Activated T-helper 2 cell treated with anti-CD3 and anti-CD28 coated beads, Interferon-gamma antibody, Interleukin-2, Interleukin-4, amounts not matched to agents 10 μg/mL and 5 μg/mL and 100 μg/mL, durations not matched to agents 14 hours and 24 hours and 36 hours (primary cell): ENCODE measurements around the gene ADAD1. TPM values are rescaled to one million over a fixed set of nuclear protein-coding genes. Genes with fewer than 3 reads are reported as not detected.
"Not testable (repeated sequence)": the region's sequence is repeated elsewhere in the genome, so short reads cannot be mapped to it uniquely, and the experiment has no call there.

Experiments used
- DNase-seq: peaks from one replicate; pipeline ENCODE4 v3.0.0; 2021; ENCODE audit warnings: low spot score
- H3K27ac Mint-ChIP-seq: one replicate; pipeline ENCODE4 v1.8.0; 2021; ENCODE audit warnings: mixed read lengths
- H3K27me3 Mint-ChIP-seq: one replicate; pipeline ENCODE4 v1.8.0; 2021; ENCODE audit warnings: low read depth, mixed read lengths
- H3K36me3 Mint-ChIP-seq: one replicate; pipeline ENCODE4 v1.8.0; 2021; ENCODE audit warnings: low read depth, mixed read lengths
- H3K4me1 Mint-ChIP-seq: one replicate; pipeline ENCODE4 v1.8.0; 2021; ENCODE audit warnings: low read depth, mixed read lengths
- H3K4me3 Mint-ChIP-seq: one replicate; pipeline ENCODE4 v1.8.0; 2021; ENCODE audit warnings: low read depth, mild to moderate bottlenecking, moderate library complexity, mixed read lengths
- H3K9me3 Mint-ChIP-seq: one replicate; pipeline ENCODE4 v1.8.0; 2021; ENCODE audit warnings: mixed read lengths
- intact Hi-C: fragments of 100-400 bp; cut with micrococcal nuclease; formaldehyde crosslinking; loops from one replicate; pipeline ENCODE4 v1.15.1; 2023
- total RNA-seq: library from RNA; stranded (reverse); gene quantifications from 2 replicates; pipeline ENCODE4 v1.2.3, GENCODE V29; 2022

ADAD1 gene
- not detected in 2 replicates for total RNA-seq

DNA sequence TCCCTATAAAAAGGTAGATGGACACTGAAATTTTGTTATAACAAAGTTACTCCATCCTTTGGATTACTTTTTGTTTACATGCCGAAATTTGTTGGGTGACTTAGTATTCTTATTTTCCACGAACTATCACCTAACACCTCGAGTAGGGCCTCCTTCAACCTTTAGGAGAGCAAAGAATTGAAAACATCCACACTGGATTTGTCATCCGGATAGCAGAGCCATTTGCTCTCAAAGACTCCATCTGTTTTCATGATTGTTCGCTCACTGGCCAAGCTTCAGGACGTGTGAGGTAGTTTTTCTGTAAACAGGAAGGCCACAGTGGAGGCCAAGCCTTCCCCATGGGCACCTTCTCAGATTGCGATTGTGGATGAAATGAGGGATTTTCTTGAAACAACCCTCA, at the start of gene ADAD1:
TSS of gene ADAD1 (plus strand) at position 301 of the 400 bp plus-strand sequence. CDS start 1,059 bp downstream, outside the sequence.
- intact Hi-C loops = no loop called here
- Mint-ChIP-seq H3K4me1 (peaks cover 2% of the 10 kb centered on the region), H3K9me3 (no peaks in the 10 kb centered on the region), H3K36me3 (no peaks in the 10 kb centered on the region), H3K27me3 (peaks cover 2% of the 10 kb centered on the region), H3K4me3 (no peak within 1 kb of the TSS), H3K27ac (no peak within 1 kb of the TSS)
- DNase-seq = no peak

DNA sequence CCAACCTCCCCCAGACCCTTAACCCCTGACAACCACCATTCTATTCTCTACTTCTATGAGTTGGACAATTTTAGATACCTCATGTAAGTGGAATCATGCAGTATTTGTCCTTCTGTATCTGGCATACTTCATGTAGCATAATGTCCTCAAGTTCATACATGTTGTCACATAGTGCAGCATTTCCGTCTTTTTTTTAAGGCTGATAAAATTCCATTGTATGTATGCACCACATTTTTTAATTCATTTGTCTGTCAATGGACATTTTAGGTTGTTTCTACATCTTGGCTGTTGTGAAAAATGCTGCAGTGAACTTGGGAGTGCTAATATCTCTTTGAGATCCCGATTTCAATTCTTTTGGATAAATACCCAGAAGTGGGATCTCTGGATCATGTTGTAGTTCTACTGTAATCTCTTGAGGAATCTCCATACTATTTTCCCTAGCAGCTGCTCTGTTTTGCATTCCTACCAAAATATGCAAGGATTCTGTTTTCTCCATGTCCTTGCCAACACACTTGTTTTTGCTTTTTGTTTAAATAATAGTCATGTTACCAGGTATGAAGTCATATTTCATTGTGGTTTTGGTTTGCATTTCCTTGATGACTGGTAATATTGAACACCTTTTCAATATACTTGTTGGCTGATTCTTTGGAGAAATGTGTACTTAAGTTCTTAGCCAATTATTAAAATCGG, 48.8 kb upstream of the ADAD1 start:
- peaks cover 3% of the 10 kb centered on the region for H3K4me1 Mint-ChIP-seq
- no peaks in the 10 kb centered on the region for H3K27me3 Mint-ChIP-seq
- no peaks in the 10 kb centered on the region for H3K9me3 Mint-ChIP-seq
- H3K27ac Mint-ChIP-seq = no peak overlapping the region
- peaks cover 46% of the 10 kb centered on the region for H3K36me3 Mint-ChIP-seq
- intact Hi-C loops = no loop called here
- DNase-seq = no peak
- H3K4me3 Mint-ChIP-seq = no peak overlapping the region

- intact Hi-C loops = no loop called here
- H3K27me3 Mint-ChIP-seq = no peaks in the 10 kb centered on the region
- no peak overlapping the region for H3K4me3 Mint-ChIP-seq
Measured at GRCh38 chr4:122331195-122331594, 47.6 kb upstream of the ADAD1 start.

DNA sequence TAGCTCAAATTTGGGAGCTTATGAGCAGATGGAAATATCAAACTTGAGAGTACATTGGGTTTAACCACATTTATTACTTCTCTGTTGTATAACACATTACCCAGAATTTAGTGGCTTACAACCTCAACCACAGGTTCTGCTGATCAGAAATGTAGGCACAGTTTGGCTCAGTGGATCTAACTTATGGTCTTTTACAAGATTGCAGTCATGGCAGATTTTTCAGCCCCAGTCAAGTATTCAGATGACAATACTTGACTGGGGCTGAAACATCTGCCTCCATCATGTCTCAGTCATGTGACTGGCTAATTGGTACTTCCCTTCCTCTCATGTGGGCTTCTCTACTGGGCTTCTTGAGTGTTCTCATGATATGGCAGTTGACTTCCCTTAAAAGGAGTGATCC, 44.0 kb upstream of the ADAD1 start:
- Mint-ChIP-seq H3K4me1 (peaks cover 3% of the 10 kb centered on the region), H3K4me3 (no peak overlapping the region), H3K36me3 (peaks cover 49% of the 10 kb centered on the region), H3K9me3 (no peaks in the 10 kb centered on the region), H3K27ac (no peak overlapping the region), H3K27me3 (no peaks in the 10 kb centered on the region)
- DNase-seq = no peak
- intact Hi-C loops = no loop called here

More at GRCh38 chr4:122331195-122331594, 47.6 kb upstream of the ADAD1 start:
- H3K9me3 Mint-ChIP-seq = no peaks in the 10 kb centered on the region
- peaks cover 3% of the 10 kb centered on the region for H3K4me1 Mint-ChIP-seq
- no peak overlapping the region for H3K27ac Mint-ChIP-seq
- DNase-seq = no peak
- peaks cover 52% of the 10 kb centered on the region for H3K36me3 Mint-ChIP-seq

DNA sequence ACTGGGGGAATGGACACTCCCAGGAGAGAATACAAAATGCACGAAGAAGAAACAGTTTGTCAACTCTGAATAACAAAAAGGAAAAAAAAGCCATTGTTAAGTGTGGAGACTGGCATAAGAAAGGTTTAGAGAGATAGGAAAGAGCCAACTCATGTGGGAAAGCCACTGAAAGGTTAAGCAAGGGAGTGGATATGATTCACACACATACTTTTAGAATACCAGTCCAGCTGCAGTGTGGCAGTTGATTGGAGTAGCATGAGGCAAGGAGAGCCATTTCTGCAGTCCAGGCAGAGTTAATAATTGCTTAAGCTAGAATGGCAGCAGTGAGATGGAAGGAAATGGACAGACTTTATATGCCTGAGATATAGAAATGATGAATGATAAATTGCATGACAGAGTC, 36.9 kb upstream of the ADAD1 start:
- Mint-ChIP-seq H3K27me3 (no peaks in the 10 kb centered on the region), H3K36me3 (peaks cover 27% of the 10 kb centered on the region), H3K4me3 (no peak overlapping the region), H3K9me3 (no peaks in the 10 kb centered on the region), H3K27ac (no peak overlapping the region), H3K4me1 (peaks cover 4% of the 10 kb centered on the region)
- intact Hi-C loops = no loop called here
- DNase-seq = no peak

- intact Hi-C loops = no loop called here
- H3K36me3 Mint-ChIP-seq = peaks cover 49% of the 10 kb centered on the region
- no peak overlapping the region for H3K27ac Mint-ChIP-seq
- H3K4me1 Mint-ChIP-seq = peaks cover 4% of the 10 kb centered on the region
- H3K27me3 Mint-ChIP-seq = no peaks in the 10 kb centered on the region
- no peaks in the 10 kb centered on the region for H3K9me3 Mint-ChIP-seq
- H3K4me3 Mint-ChIP-seq = no peak overlapping the region
- DNase-seq = no peak
Measured at GRCh38 chr4:122346036-122346435, 32.8 kb upstream of the ADAD1 start.

- Mint-ChIP-seq H3K4me1 (peaks cover 4% of the 10 kb centered on the region), H3K4me3 (no peak overlapping the region), H3K36me3 (peaks cover 53% of the 10 kb centered on the region), H3K9me3 (no peaks in the 10 kb centered on the region), H3K27me3 (no peaks in the 10 kb centered on the region), H3K27ac (no peak overlapping the region)
- DNase-seq = no peak
- intact Hi-C loops = no loop called here
Measured at GRCh38 chr4:122346503-122346902, 32.3 kb upstream of the ADAD1 start.

- H3K36me3 Mint-ChIP-seq = peaks cover 54% of the 10 kb centered on the region
- no peak for DNase-seq
- H3K27ac Mint-ChIP-seq = no peak overlapping the region
- H3K9me3 Mint-ChIP-seq = no peaks in the 10 kb centered on the region
- H3K27me3 Mint-ChIP-seq = no peaks in the 10 kb centered on the region
- H3K4me3 Mint-ChIP-seq = no peak overlapping the region
- peaks cover 4% of the 10 kb centered on the region for H3K4me1 Mint-ChIP-seq
- intact Hi-C loops = no loop called here
Measured at GRCh38 chr4:122356317-122356808, 22.4 kb upstream of the ADAD1 start.

DNA sequence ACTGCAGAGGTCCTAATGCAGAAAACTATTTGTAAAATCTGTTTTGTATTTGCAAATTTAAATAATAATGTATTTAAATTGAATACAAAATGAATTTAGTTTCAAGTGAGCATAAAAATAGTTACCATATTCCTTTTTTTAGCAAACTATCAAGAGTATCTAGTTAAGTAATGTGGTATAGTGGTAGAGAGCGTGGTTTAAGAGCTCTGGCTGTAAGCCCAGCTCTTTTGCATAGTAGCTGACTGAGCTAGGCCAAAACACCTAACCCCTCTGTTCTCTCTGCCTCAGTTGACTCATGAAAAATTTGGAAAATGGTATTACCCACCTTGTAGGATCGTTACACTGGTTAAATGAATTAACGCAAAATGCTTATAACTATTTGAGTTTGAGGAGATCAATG, 18.1 kb upstream of the ADAD1 start:
- Mint-ChIP-seq H3K36me3 (peaks cover 29% of the 10 kb centered on the region), H3K9me3 (no peaks in the 10 kb centered on the region), H3K4me1 (peaks cover 4% of the 10 kb centered on the region), H3K27me3 (no peaks in the 10 kb centered on the region), H3K27ac (no peak overlapping the region), H3K4me3 (no peak overlapping the region)
- DNase-seq = no peak
- intact Hi-C loops = no loop called here

GRCh38 chr4:122364700-122365404, 14.0 kb upstream of the ADAD1 start:
- H3K4me1 Mint-ChIP-seq = peaks cover 4% of the 10 kb centered on the region
- intact Hi-C loops = no loop called here
- H3K4me3 Mint-ChIP-seq = no peak overlapping the region
- H3K36me3 Mint-ChIP-seq = peaks cover 13% of the 10 kb centered on the region
- H3K27ac Mint-ChIP-seq = no peak overlapping the region
- H3K9me3 Mint-ChIP-seq = peaks cover 15% of the 10 kb centered on the region
- H3K27me3 Mint-ChIP-seq = peaks cover 2% of the 10 kb centered on the region
- DNase-seq = no peak

DNA sequence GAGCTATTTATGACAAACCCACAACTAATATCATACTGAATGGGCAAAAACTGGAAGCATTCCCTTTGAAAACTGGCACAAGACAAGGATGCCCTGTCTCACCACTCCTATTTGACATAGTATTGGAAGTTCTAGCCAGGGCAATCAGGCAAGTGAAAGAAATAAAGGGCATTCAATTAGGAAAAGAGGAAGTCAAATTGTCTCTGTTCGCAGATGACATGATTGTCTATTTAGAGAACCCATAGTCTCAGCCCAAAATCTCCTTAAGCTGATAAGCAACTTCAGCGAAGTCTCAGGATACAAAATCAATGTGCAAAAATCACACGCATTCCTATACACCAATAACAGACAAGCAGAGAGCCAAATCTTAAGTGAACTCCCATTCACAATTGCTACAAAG, 10.0 kb upstream of the ADAD1 start:
- H3K27ac Mint-ChIP-seq, intact Hi-C loops, DNase-seq, H3K4me1 Mint-ChIP-seq, H3K36me3 Mint-ChIP-seq, H3K27me3 Mint-ChIP-seq, H3K4me3 Mint-ChIP-seq: not testable (repeated sequence)
- H3K9me3 Mint-ChIP-seq = peaks cover 15% of the 10 kb centered on the region

GRCh38 chr4:122377352-122377751, 1.5 kb upstream of the ADAD1 start:
- no peak overlapping the region for H3K4me3 Mint-ChIP-seq
- no peaks in the 10 kb centered on the region for H3K9me3 Mint-ChIP-seq
- peaks cover 2% of the 10 kb centered on the region for H3K4me1 Mint-ChIP-seq
- no peak for DNase-seq
- H3K36me3 Mint-ChIP-seq = no peaks in the 10 kb centered on the region
- no peak overlapping the region for H3K27ac Mint-ChIP-seq
- intact Hi-C loops = no loop called here
- peaks cover 2% of the 10 kb centered on the region for H3K27me3 Mint-ChIP-seq

GRCh38 chr4:122379239-122379638, 428 bp downstream of the ADAD1 start:
- Mint-ChIP-seq H3K27ac (no peak overlapping the region), H3K27me3 (peaks cover 2% of the 10 kb centered on the region), H3K9me3 (no peaks in the 10 kb centered on the region), H3K4me3 (no peak overlapping the region), H3K4me1 (peaks cover 2% of the 10 kb centered on the region), H3K36me3 (no peaks in the 10 kb centered on the region)
- intact Hi-C loops = no loop called here
- DNase-seq = no peak
